HCT116 (cell line): ENCODE results near the gene NR2F2. TPM values are rescaled to one million over a fixed set of nuclear protein-coding genes. Genes with fewer than 3 reads are reported as not detected.

Experiments used
- ATAC-seq: fragments of 200-7000 bp; cut with Tn5 transposase; 2 replicates; pipeline ENCODE4 v1.9.1; 2020; ENCODE audit warnings: mild to moderate bottlenecking, moderate library complexity
- BruUV-seq: library from RNA; stranded (reverse); fragments of 400-500 nt; replicated peaks from 2 replicates; lab custom pipeline; 2021; lab: Mats Ljungman, UMichigan
- CTCF ChIA-PET: fragments of 300-600 bp; sonication (Branson Sonifier 250); formaldehyde crosslinking; loops from one replicate; lab custom pipeline; 2021; ENCODE audit warnings: antibody characterized with exemption; lab: Charles Lee
- POLR2A ChIA-PET: fragments of 300-600, 350-600 bp; sonication (Branson Sonifier 250); formaldehyde crosslinking; loops from one replicate; lab custom pipeline; 2021; ENCODE audit warnings: antibody characterized with exemption; lab: Charles Lee
- RAD21 ChIA-PET, 2 experiments: fragments of 300-600 bp; sonication (Branson Sonifier 250); formaldehyde crosslinking; loops; one replicate each; lab custom pipeline; 2023; ENCODE audit warnings: low total read pairs in 2 of 2; ENCODE audit not compliant: uncharacterized antibody in 2 of 2, unreplicated experiment in 2 of 2, low non-redundant PET in 1 of 2; lab: Charles Lee
- DNase-seq: peaks from one replicate; pipeline ENCODE4 v3.0.0-alpha.2; 2010; ENCODE audit warnings: low read depth, low spot score
- H2AFZ ChIP-seq: fragments of 200-600 bp; shearing (Covaris generic), sonication (generic); 2 replicates; pipeline ENCODE4 v1.6.1; 2017; ENCODE audit warnings: low read depth, mixed run types, mixed read lengths, antibody characterized with exemption, low read length; ENCODE audit not compliant: poor library complexity, severe bottlenecking
- H3K27ac ChIP-seq: 2 replicates; pipeline ENCODE4 v1.5.1; 2012; ENCODE audit warnings: low read depth, low read length
- H3K27me3 ChIP-seq: fragments of 200-600 bp; sonication (generic); 2 replicates; pipeline ENCODE4 v1.6.1; 2016; ENCODE audit warnings: mixed run types, low read length, mixed read lengths; ENCODE audit not compliant: insufficient read depth
- H3K36me3 ChIP-seq, 2 experiments: fragments of 200-500 bp in 1 of 2; fragments of 200-600 bp in 1 of 2; sonication (Bioruptor generic) in 1 of 2; sonication (generic) in 1 of 2; 2 replicates each; pipeline versions ENCODE4 v1.5.1 to v1.6.1; 2014 to 2016; ENCODE audit warnings: low read length in 2 of 2, inconsistent platforms in 1 of 2, mixed read lengths in 1 of 2, mixed run types in 1 of 2; ENCODE audit not compliant: insufficient read depth in 2 of 2, control insufficient read depth in 1 of 2
- H3K4me1 ChIP-seq, 2 experiments: fragments of 200-600 bp in 1 of 2; sonication (generic) in 1 of 2; 2 replicates each; pipeline versions ENCODE4 v1.5.1 to v1.6.1; 2012 to 2017; ENCODE audit warnings: low read length in 2 of 2, inconsistent platforms in 1 of 2, mild to moderate bottlenecking in 1 of 2, mixed read lengths in 1 of 2, mixed run types in 1 of 2, moderate library complexity in 1 of 2; ENCODE audit not compliant: insufficient read depth in 2 of 2, control insufficient read depth in 1 of 2
- H3K4me2 ChIP-seq: fragments of 200-600 bp; sonication (generic); 2 replicates; pipeline ENCODE4 v1.6.1; 2017; ENCODE audit warnings: mixed run types, low read length, mixed read lengths
- H3K4me3 ChIP-seq, 2 experiments: fragments of 200-600 bp in 1 of 2; sonication (generic) in 1 of 2; replicated peaks in 1 of 2; 2 replicates each; pipeline ENCODE4 v1.5.1; 2011 to 2016; ENCODE audit warnings: low read length in 2 of 2, control low read depth in 1 of 2, low read depth in 1 of 2, mild to moderate bottlenecking in 1 of 2, mixed read lengths in 1 of 2, mixed run types in 1 of 2
- H3K79me2 ChIP-seq: fragments of 200-600 bp; sonication (generic); 2 replicates; pipeline ENCODE4 v1.6.1; 2017; ENCODE audit warnings: mild to moderate bottlenecking, mixed run types, low read length, moderate library complexity, mixed read lengths; ENCODE audit not compliant: insufficient read depth
- H3K9ac ChIP-seq: fragments of 200-600 bp; sonication (generic); 2 replicates; pipeline ENCODE4 v1.6.1; 2016; ENCODE audit warnings: low read length, mixed read lengths
- H3K9me2 ChIP-seq: fragments of 200-600 bp; sonication (generic), shearing (Covaris generic); 2 replicates; pipeline ENCODE4 v1.6.1; 2017; ENCODE audit warnings: mixed run types, mild to moderate bottlenecking, moderate library complexity; ENCODE audit not compliant: insufficient read depth
- H3K9me3 ChIP-seq, 2 experiments: fragments of 200-500 bp in 1 of 2; fragments of 200-600 bp in 1 of 2; sonication (Bioruptor generic) in 1 of 2; sonication (generic) in 1 of 2; 2 replicates each; pipeline ENCODE4 v1.6.1; 2014 to 2017; ENCODE audit warnings: low read length in 2 of 2, mixed read lengths in 2 of 2, inconsistent platforms in 1 of 2, low read depth in 1 of 2, mild to moderate bottlenecking in 1 of 2, mixed run types in 1 of 2, moderate library complexity in 1 of 2; ENCODE audit not compliant: control insufficient read depth in 1 of 2, insufficient read depth in 1 of 2
- H4K20me1 ChIP-seq: fragments of 200-600 bp; sonication (generic), shearing (Covaris generic); 2 replicates; pipeline ENCODE4 v1.6.1; 2017; ENCODE audit warnings: mixed run types, mild to moderate bottlenecking, moderate library complexity; ENCODE audit not compliant: insufficient read depth
- CBX3 ChIP-seq: IDR thresholded peaks from 2 replicates; pipeline ENCODE4 v1.6.1; 2012; ENCODE audit warnings: low read depth
- CEBPB ChIP-seq: IDR thresholded peaks from 2 replicates; pipeline ENCODE4 v1.6.1; 2012; ENCODE audit warnings: low read depth
- EGR1 ChIP-seq: IDR thresholded peaks from 2 replicates; pipeline ENCODE4 v1.6.1; 2012; ENCODE audit warnings: low read depth
- ELF1 ChIP-seq: IDR thresholded peaks from 2 replicates; pipeline ENCODE4 v1.6.1; 2012; ENCODE audit warnings: low read depth, borderline replicate concordance
- EZH2 ChIP-seq: fragments of 200-600 bp; sonication (generic); IDR thresholded peaks from 2 replicates; pipeline ENCODE4 v1.6.1; 2017; ENCODE audit warnings: antibody characterized with exemption, mixed run types
- FOSL1 ChIP-seq: IDR thresholded peaks from 2 replicates; pipeline ENCODE4 v1.6.1; 2012; ENCODE audit warnings: low read depth
- JUND ChIP-seq: IDR thresholded peaks from 2 replicates; pipeline ENCODE4 v1.6.1; 2012
- POLR2AphosphoS5 ChIP-seq: IDR thresholded peaks from 2 replicates; pipeline ENCODE4 v1.6.1; 2011; ENCODE audit warnings: mild to moderate bottlenecking, low read depth, low read length, moderate library complexity
- RAD21 ChIP-seq: IDR thresholded peaks from 2 replicates; pipeline ENCODE4 v1.6.1; 2012; ENCODE audit warnings: low read depth, mild to moderate bottlenecking
- SP1 ChIP-seq: IDR thresholded peaks from 2 replicates; pipeline ENCODE4 v1.6.1; 2012; ENCODE audit warnings: low read depth
- SRF ChIP-seq: IDR thresholded peaks from 2 replicates; pipeline ENCODE4 v1.6.1; 2012; ENCODE audit warnings: low read depth
- YY1 ChIP-seq: IDR thresholded peaks from 2 replicates; pipeline ENCODE4 v1.6.1; 2011; ENCODE audit warnings: low read length, low read depth, moderate library complexity, mild to moderate bottlenecking; ENCODE audit not compliant: insufficient replicate concordance; ENCODE audit errors: extremely low read depth
- ZFX ChIP-seq: fragments of 450-650 bp; IDR thresholded peaks from 2 replicates; pipeline ENCODE4 v1.6.1; 2017
- ZNF274 ChIP-seq: fragments of 200-500 bp; sonication (Bioruptor generic); IDR thresholded peaks from 2 replicates; pipeline ENCODE4 v1.6.1; 2014; ENCODE audit warnings: mild to moderate bottlenecking, low read depth, low read length, inconsistent platforms
- intact Hi-C: fragments of 100-400 bp; cut with micrococcal nuclease; formaldehyde crosslinking; loops from 2 replicates; pipeline ENCODE4 v1.10.0; 2022
- total RNA-seq: library from RNA; stranded (reverse); gene quantifications from one replicate; pipeline ENCODE4 v1.2.1, GENCODE V29; 2021; ENCODE audit not compliant: unreplicated experiment
- TF ChIP-seq, protein P1 (sequence below): IDR thresholded peaks from 2 replicates; pipeline ENCODE4 v1.6.1; 2012
- TF ChIP-seq, protein P2 (sequence below): IDR thresholded peaks from 2 replicates; pipeline ENCODE4 v1.6.1; 2012

The NR2F2 gene
- total RNA-seq, 1 experiment from 2014 or later, result 61.4 TPM

DNA sequence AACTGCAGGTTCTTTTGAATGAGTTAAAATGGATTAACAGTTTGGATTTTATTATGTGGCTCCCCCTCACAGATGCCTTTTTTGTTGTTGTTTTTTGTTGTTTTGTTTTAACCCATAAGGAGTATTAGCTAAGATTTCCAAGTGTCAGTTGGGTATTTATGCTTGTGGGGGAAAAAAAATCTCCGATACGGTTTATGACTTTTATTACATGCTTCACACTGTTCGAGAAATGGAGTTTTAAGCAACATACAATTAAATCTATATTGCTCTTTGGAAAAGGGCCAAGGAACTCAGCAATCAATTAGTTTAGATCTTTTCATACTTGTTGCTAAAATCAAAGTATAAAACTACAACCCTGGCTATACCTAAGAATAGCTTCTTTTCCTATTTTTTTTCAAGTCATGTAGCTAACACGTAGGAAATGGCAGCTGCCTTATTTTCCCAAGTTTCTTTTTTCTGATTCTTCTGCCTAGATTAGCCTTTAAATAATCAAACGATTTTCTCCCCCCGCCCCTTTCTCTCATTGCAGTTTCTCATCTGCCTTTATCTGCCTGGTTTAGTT, 16.0 kb downstream of the NR2F2 start:
- Histone ChIP-seq H2AFZ (no peak overlapping the region), H3K4me1 (no peaks in the 10 kb centered on the region), H4K20me1 (peaks cover 12% of the 10 kb centered on the region; the same call in 1 of the 2 replicates), H3K9ac (no peak overlapping the region), H3K4me2 (no peak overlapping the region), H3K4me3 (no peak overlapping the region), H3K9me2 (no peaks in the 10 kb centered on the region), H3K27me3 (no peaks in the 10 kb centered on the region), H3K9me3 (no peaks in the 10 kb centered on the region), H3K79me2 (peaks cover 99% of the 10 kb centered on the region), H3K36me3 (peaks cover 2 to 30% of the 10 kb centered on the region in 2 experiments; a peak in 3 of 4 replicates), H3K27ac (no peak overlapping the region)
- no peak for DNase-seq
- ChIA-PET POLR2A (no interaction called here), RAD21 (no interaction called here), CTCF (no interaction called here)
- TF ChIP-seq RAD21 (no peak), CBX3 (no peak), YY1 (no peak)
- intact Hi-C loops, result no loop called here
- no TSS peak for BruUV-seq
- ATAC-seq, result no peak

DNA sequence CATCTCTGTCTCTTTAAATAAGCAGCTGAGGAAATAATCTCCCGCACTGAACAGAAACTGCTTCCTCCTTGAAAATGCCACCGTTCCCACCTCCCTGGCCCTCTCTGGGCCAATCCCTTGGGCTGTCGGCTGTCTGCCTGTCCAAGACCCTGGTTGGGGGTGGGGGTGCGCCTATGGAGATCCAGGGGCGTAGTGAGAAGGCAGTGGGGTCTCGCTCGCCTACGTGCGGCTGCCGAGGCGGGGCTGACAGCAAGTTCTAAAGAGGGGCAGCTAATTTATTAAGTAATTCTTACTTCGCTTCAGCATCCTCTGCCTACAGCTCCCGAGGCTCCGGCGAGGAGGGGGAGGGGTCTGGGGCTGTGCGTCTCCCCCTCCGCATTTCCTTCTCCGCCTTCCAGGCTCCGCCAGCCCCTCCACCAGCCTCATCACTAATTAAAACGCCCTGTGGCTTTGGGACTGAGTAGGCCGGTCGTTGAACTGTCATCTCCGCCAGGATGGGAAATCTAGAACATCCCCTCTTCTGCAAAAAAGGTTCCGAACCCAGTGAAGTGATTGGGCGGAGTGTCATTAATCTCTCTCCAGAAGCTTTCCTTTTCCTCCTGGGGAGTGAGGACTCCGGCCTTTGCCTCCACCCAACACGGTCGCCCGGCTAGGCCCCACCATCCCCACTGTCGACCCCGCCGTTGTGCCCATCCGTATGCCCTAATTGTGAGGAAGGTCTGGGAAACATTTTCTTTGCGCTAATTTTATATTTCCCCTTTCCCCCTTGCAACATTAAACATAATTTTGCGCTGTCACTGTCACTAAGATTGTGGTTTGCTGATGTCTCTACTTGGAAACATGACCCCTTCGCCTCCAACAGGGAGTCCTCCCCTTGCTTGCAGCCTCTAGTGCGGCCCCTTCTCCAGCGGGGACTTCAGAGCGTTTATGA, 16.9 kb downstream of the NR2F2 start:
- H3K9ac ChIP-seq, result no peak overlapping the region
- no peak for ATAC-seq
- ChIA-PET CTCF (no interaction called here), RAD21 (no interaction called here), POLR2A (no interaction called here)
- H3K4me3 ChIP-seq, result no peak overlapping the region
- BruUV-seq, result no TSS peak
- peaks cover 2 to 28% of the 10 kb centered on the region in 2 experiments; a peak in 3 of 4 replicates for H3K36me3 ChIP-seq
- peaks cover 12% of the 10 kb centered on the region; the same call in 1 of the 2 replicates for H4K20me1 ChIP-seq
- H3K4me1 ChIP-seq, result no peaks in the 10 kb centered on the region
- peaks cover 90% of the 10 kb centered on the region for H3K79me2 ChIP-seq
- no peak for DNase-seq
- H3K4me2 ChIP-seq, result no peak overlapping the region
- no peak overlapping the region for H3K27ac ChIP-seq
- intact Hi-C loops, result no loop called here
- H3K27me3 ChIP-seq, result no peaks in the 10 kb centered on the region
- no peaks in the 10 kb centered on the region for H3K9me3 ChIP-seq
- no peaks in the 10 kb centered on the region for H3K9me2 ChIP-seq
- no peak overlapping the region for H2AFZ ChIP-seq
- no peak for TF ChIP-seq FOSL1
- TF ChIP-seq EZH2, result no peak
- TF ChIP-seq JUND, result no peak
- TF ChIP-seq POLR2AphosphoS5, result no peak
- TF ChIP-seq EGR1, result no peak
- no peak for TF ChIP-seq CBX3
- TF ChIP-seq CEBPB, result no peak
- TF ChIP-seq ZNF274, result no peak
- no peak for TF ChIP-seq SRF
- TF ChIP-seq, protein P1, sequence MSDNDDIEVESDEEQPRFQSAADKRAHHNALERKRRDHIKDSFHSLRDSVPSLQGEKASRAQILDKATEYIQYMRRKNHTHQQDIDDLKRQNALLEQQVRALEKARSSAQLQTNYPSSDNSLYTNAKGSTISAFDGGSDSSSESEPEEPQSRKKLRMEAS, result no peak
- TF ChIP-seq ELF1, result no peak
- no peak for TF ChIP-seq YY1
- no peak for TF ChIP-seq RAD21
- TF ChIP-seq, protein P2, sequence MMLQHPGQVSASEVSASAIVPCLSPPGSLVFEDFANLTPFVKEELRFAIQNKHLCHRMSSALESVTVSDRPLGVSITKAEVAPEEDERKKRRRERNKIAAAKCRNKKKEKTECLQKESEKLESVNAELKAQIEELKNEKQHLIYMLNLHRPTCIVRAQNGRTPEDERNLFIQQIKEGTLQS, result no peak
- no peak for TF ChIP-seq ZFX
- TF ChIP-seq SP1, result no peak
